HCT116 (cell line): ENCODE results near the gene BTBD10. TPM values are rescaled to one million over a fixed set of nuclear protein-coding genes. Genes with fewer than 3 reads are reported as not detected.

Experiments used
- ATAC-seq: fragments of 200-7000 bp; cut with Tn5 transposase; 2 replicates; pipeline ENCODE4 v1.9.1; 2020; ENCODE audit warnings: mild to moderate bottlenecking, moderate library complexity
- BruUV-seq: library from RNA; stranded (reverse); fragments of 400-500 nt; replicated peaks from 2 replicates; lab custom pipeline; 2021; lab: Mats Ljungman, UMichigan
- CTCF ChIA-PET: fragments of 300-600 bp; sonication (Branson Sonifier 250); formaldehyde crosslinking; loops from one replicate; lab custom pipeline; 2021; ENCODE audit warnings: antibody characterized with exemption; lab: Charles Lee
- POLR2A ChIA-PET: fragments of 300-600, 350-600 bp; sonication (Branson Sonifier 250); formaldehyde crosslinking; loops from one replicate; lab custom pipeline; 2021; ENCODE audit warnings: antibody characterized with exemption; lab: Charles Lee
- RAD21 ChIA-PET, 2 experiments: fragments of 300-600 bp; sonication (Branson Sonifier 250); formaldehyde crosslinking; loops; one replicate each; lab custom pipeline; 2023; ENCODE audit warnings: low total read pairs in 2 of 2; ENCODE audit not compliant: uncharacterized antibody in 2 of 2, unreplicated experiment in 2 of 2, low non-redundant PET in 1 of 2; lab: Charles Lee
- DNase-seq: peaks from one replicate; pipeline ENCODE4 v3.0.0-alpha.2; 2010; ENCODE audit warnings: low read depth, low spot score
- H2AFZ ChIP-seq: fragments of 200-600 bp; shearing (Covaris generic), sonication (generic); 2 replicates; pipeline ENCODE4 v1.6.1; 2017; ENCODE audit warnings: low read depth, mixed run types, mixed read lengths, antibody characterized with exemption, low read length; ENCODE audit not compliant: poor library complexity, severe bottlenecking
- H3K27ac ChIP-seq: 2 replicates; pipeline ENCODE4 v1.5.1; 2012; ENCODE audit warnings: low read depth, low read length
- H3K27me3 ChIP-seq: fragments of 200-600 bp; sonication (generic); 2 replicates; pipeline ENCODE4 v1.6.1; 2016; ENCODE audit warnings: mixed run types, low read length, mixed read lengths; ENCODE audit not compliant: insufficient read depth
- H3K36me3 ChIP-seq, 2 experiments: fragments of 200-500 bp in 1 of 2; fragments of 200-600 bp in 1 of 2; sonication (Bioruptor generic) in 1 of 2; sonication (generic) in 1 of 2; 2 replicates each; pipeline versions ENCODE4 v1.5.1 to v1.6.1; 2014 to 2016; ENCODE audit warnings: low read length in 2 of 2, inconsistent platforms in 1 of 2, mixed read lengths in 1 of 2, mixed run types in 1 of 2; ENCODE audit not compliant: insufficient read depth in 2 of 2, control insufficient read depth in 1 of 2
- H3K4me1 ChIP-seq, 2 experiments: fragments of 200-600 bp in 1 of 2; sonication (generic) in 1 of 2; 2 replicates each; pipeline versions ENCODE4 v1.5.1 to v1.6.1; 2012 to 2017; ENCODE audit warnings: low read length in 2 of 2, inconsistent platforms in 1 of 2, mild to moderate bottlenecking in 1 of 2, mixed read lengths in 1 of 2, mixed run types in 1 of 2, moderate library complexity in 1 of 2; ENCODE audit not compliant: insufficient read depth in 2 of 2, control insufficient read depth in 1 of 2
- H3K4me2 ChIP-seq: fragments of 200-600 bp; sonication (generic); 2 replicates; pipeline ENCODE4 v1.6.1; 2017; ENCODE audit warnings: mixed run types, low read length, mixed read lengths
- H3K4me3 ChIP-seq, 2 experiments: fragments of 200-600 bp in 1 of 2; sonication (generic) in 1 of 2; replicated peaks in 1 of 2; 2 replicates each; pipeline ENCODE4 v1.5.1; 2011 to 2016; ENCODE audit warnings: low read length in 2 of 2, control low read depth in 1 of 2, low read depth in 1 of 2, mild to moderate bottlenecking in 1 of 2, mixed read lengths in 1 of 2, mixed run types in 1 of 2
- H3K79me2 ChIP-seq: fragments of 200-600 bp; sonication (generic); 2 replicates; pipeline ENCODE4 v1.6.1; 2017; ENCODE audit warnings: mild to moderate bottlenecking, mixed run types, low read length, moderate library complexity, mixed read lengths; ENCODE audit not compliant: insufficient read depth
- H3K9ac ChIP-seq: fragments of 200-600 bp; sonication (generic); 2 replicates; pipeline ENCODE4 v1.6.1; 2016; ENCODE audit warnings: low read length, mixed read lengths
- H3K9me2 ChIP-seq: fragments of 200-600 bp; sonication (generic), shearing (Covaris generic); 2 replicates; pipeline ENCODE4 v1.6.1; 2017; ENCODE audit warnings: mixed run types, mild to moderate bottlenecking, moderate library complexity; ENCODE audit not compliant: insufficient read depth
- H3K9me3 ChIP-seq, 2 experiments: fragments of 200-500 bp in 1 of 2; fragments of 200-600 bp in 1 of 2; sonication (Bioruptor generic) in 1 of 2; sonication (generic) in 1 of 2; 2 replicates each; pipeline ENCODE4 v1.6.1; 2014 to 2017; ENCODE audit warnings: low read length in 2 of 2, mixed read lengths in 2 of 2, inconsistent platforms in 1 of 2, low read depth in 1 of 2, mild to moderate bottlenecking in 1 of 2, mixed run types in 1 of 2, moderate library complexity in 1 of 2; ENCODE audit not compliant: control insufficient read depth in 1 of 2, insufficient read depth in 1 of 2
- H4K20me1 ChIP-seq: fragments of 200-600 bp; sonication (generic), shearing (Covaris generic); 2 replicates; pipeline ENCODE4 v1.6.1; 2017; ENCODE audit warnings: mixed run types, mild to moderate bottlenecking, moderate library complexity; ENCODE audit not compliant: insufficient read depth
- CEBPB ChIP-seq: IDR thresholded peaks from 2 replicates; pipeline ENCODE4 v1.6.1; 2012; ENCODE audit warnings: low read depth
- TCF7L2 ChIP-seq: IDR thresholded peaks from 2 replicates; pipeline ENCODE4 v1.7.0; 2011; ENCODE audit warnings: borderline replicate concordance, inconsistent platforms; ENCODE audit not compliant: insufficient read depth, insufficient read length; ENCODE audit errors: extremely low read depth
- intact Hi-C: fragments of 100-400 bp; cut with micrococcal nuclease; formaldehyde crosslinking; loops from 2 replicates; pipeline ENCODE4 v1.10.0; 2022
- total RNA-seq: library from RNA; stranded (reverse); gene quantifications from one replicate; pipeline ENCODE4 v1.2.1, GENCODE V29; 2021; ENCODE audit not compliant: unreplicated experiment

The BTBD10 gene
- total RNA-seq, 1 experiment from 2014 or later: 17.0 TPM

DNA sequence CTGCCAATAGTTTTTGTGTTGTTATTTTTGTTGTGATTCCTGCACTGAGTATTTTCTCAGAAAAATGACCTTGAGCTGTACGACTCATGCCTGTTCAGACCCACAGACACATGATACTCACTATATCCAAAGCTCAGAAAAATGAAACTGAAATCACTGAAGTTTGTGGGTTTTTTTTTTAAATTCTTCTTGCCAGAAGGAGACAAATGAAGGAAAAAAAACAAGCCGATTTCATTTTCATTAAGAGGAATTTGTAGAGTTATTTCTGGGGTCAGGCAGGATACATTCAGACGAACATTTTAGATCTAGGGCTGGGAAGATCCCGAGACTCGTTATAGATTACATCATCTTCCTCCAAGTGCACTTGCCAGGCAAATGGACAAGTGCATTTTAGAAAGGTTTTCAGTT is 125.0 kb downstream of the BTBD10 start:
- peak overlapping the region; percentile 27 to 56 for H3K4me3 ChIP-seq
- H3K9me2 ChIP-seq: no peaks in the 10 kb centered on the region
- no peaks in the 10 kb centered on the region for H3K36me3 ChIP-seq
- intact Hi-C loops: loop anchor here (2.0 kb wide), 1 partner anchor 59 kb away; no protein-coding TSS in a partner anchor
- TF ChIP-seq TCF7L2: no peak
- 0 out of 2 replicates have a peak, but pooled peaks have one; percentile 16 for TF ChIP-seq CEBPB
- ChIA-PET POLR2A (interaction anchor here (0.7 to 1.7 kb wide), 5 partner anchors 11 to 1853 kb away, joined by 3 to 6 read pairs (median 4); no protein-coding TSS in a partner anchor), RAD21 (interaction anchor here (0.5 to 1.9 kb wide), 2 partner anchors 128 to 1653 kb away, joined by 5 to 12 read pairs; no protein-coding TSS in a partner anchor), CTCF (interaction anchor here (1.2 to 3.5 kb wide), 4 partner anchors 16 to 128 kb away, joined by 3 to 23 read pairs (median 6); no protein-coding TSS in a partner anchor)
- H3K9ac ChIP-seq: peak overlapping the region; percentile 62
- H3K27me3 ChIP-seq: no peaks in the 10 kb centered on the region
- peak overlapping the region; percentile 88 for H3K4me2 ChIP-seq
- TSS peak; percentile 99 for BruUV-seq
- no peaks in the 10 kb centered on the region for H4K20me1 ChIP-seq
- peak overlapping the region; percentile 63 for H3K27ac ChIP-seq
- H3K9me3 ChIP-seq: no peaks in the 10 kb centered on the region
- H3K79me2 ChIP-seq: no peaks in the 10 kb centered on the region
- H3K4me1 ChIP-seq: peaks cover 68 to 83% of the 10 kb centered on the region in 2 experiments
- ATAC-seq (peak; percentile 1; the same call in 1 of the 2 replicates), DNase-seq (no peak)
- H2AFZ ChIP-seq: peak overlapping the region; percentile 74

Other genes starting within 250 kb of the BTBD10 start
- gene BMAL1, start 185.4 kb downstream of the BTBD10 start, total RNA-seq: 17.6 TPM
- not detected for gene PTH, start 32.8 kb upstream of the BTBD10 start, total RNA-seq
- 74.3 TPM for gene FAR1, start 205.4 kb upstream of the BTBD10 start, total RNA-seq